B cell (primary cell): Measurements from ENCODE around the gene GRIN2D. TPM values are rescaled to one million over a fixed set of nuclear protein-coding genes. Genes with fewer than 3 reads are reported as not detected.

ENCODE experiments used
- ATAC-seq: fragments of 200-7000 bp; cut with Tn5 transposase; one replicate; pipeline ENCODE4 v1.10.0; 2021; ENCODE audit warnings: low read depth, mild to moderate bottlenecking, moderate number of reproducible peaks, moderate library complexity
- CTCF ChIA-PET: fragments of 350-600 bp; sonication (Branson Sonifier 250); formaldehyde crosslinking; loops from one replicate; lab custom pipeline; 2021; ENCODE audit warnings: antibody characterized with exemption, inconsistent platforms; lab: Charles Lee
- POLR2A ChIA-PET: fragments of 350-600 bp; sonication (Branson Sonifier 250); formaldehyde crosslinking; loops from one replicate; lab custom pipeline; 2021; ENCODE audit warnings: antibody characterized with exemption; lab: Charles Lee
- DNase-seq: peaks from one replicate; pipeline ENCODE4 v3.0.0; 2013
- H2AFZ ChIP-seq: 2 replicates; pipeline ENCODE4 v1.6.1; 2012; ENCODE audit warnings: mild to moderate bottlenecking, low read depth, low read length; ENCODE audit not compliant: insufficient read depth, poor library complexity, severe bottlenecking
- H3K27ac ChIP-seq, 2 donors: 1 replicate in 1 of 2; 2 replicates in 1 of 2; pipeline ENCODE4 v1.5.1; 2012 to 2013; ENCODE audit warnings: low read length in 2 of 2, mild to moderate bottlenecking in 2 of 2, moderate library complexity in 1 of 2
- H3K27me3 ChIP-seq, 4 experiments: fragments of 200-600 bp in 1 of 4; sonication (generic) in 1 of 4; replicated peaks in 1 of 4; 1 replicate in 2 of 4; 2 replicates in 2 of 4; pipeline versions ENCODE4 v1.6.1 to v1.7.0; 2013 to 2016; ENCODE audit warnings: low read length in 3 of 4, mild to moderate bottlenecking in 2 of 4, mixed read lengths in 1 of 4, moderate library complexity in 1 of 4; ENCODE audit not compliant: insufficient read depth in 4 of 4, control insufficient read depth in 3 of 4; ENCODE audit errors: control extremely low read depth in 1 of 4
- H3K36me3 ChIP-seq, 2 experiments: replicated peaks in 1 of 2; 1 replicate in 1 of 2; 2 replicates in 1 of 2; pipeline versions ENCODE4 v1.6.1 to v1.7.1; 2013; ENCODE audit warnings: low read length in 1 of 2; ENCODE audit not compliant: insufficient read depth in 2 of 2, control insufficient read depth in 1 of 2; ENCODE audit errors: control extremely low read depth in 1 of 2, extremely low read depth in 1 of 2
- H3K4me1 ChIP-seq, 2 donors: fragments of 200-600 bp in 1 of 2; sonication (generic) in 1 of 2; 1 replicate in 1 of 2; 2 replicates in 1 of 2; pipeline versions ENCODE4 v1.5.1 to v1.6.1; 2013 to 2017; ENCODE audit warnings: low read length in 2 of 2; ENCODE audit not compliant: control insufficient read depth in 2 of 2, insufficient read depth in 2 of 2
- H3K4me2 ChIP-seq: replicated peaks from 2 replicates; pipeline ENCODE3; 2012; ENCODE audit warnings: mild to moderate bottlenecking, low read depth, low read length; ENCODE audit not compliant: poor library complexity, severe bottlenecking
- H3K4me3 ChIP-seq, 5 experiments: fragments of 200-600 bp in 1 of 5; sonication (generic) in 1 of 5; 1 replicate in 3 of 5; 2 replicates in 2 of 5; pipeline versions ENCODE4 v1.5.1 to v1.7.0; 2011 to 2016; ENCODE audit warnings: low read length in 4 of 5, mild to moderate bottlenecking in 4 of 5, low read depth in 2 of 5, control low read depth in 1 of 5, moderate library complexity in 1 of 5; ENCODE audit not compliant: insufficient read depth in 1 of 5; ENCODE audit errors: control extremely low read depth in 1 of 5, extremely low read depth in 1 of 5
- H3K79me2 ChIP-seq: fragments of 200-600 bp; sonication (generic); one replicate; pipeline ENCODE4 v1.6.0; 2016; ENCODE audit warnings: low read length; ENCODE audit not compliant: control insufficient read depth, insufficient read depth
- H3K9ac ChIP-seq: fragments of 200-600 bp; sonication (generic); 2 replicates; pipeline ENCODE4 v1.6.1; 2017; ENCODE audit warnings: mild to moderate bottlenecking, low read length, moderate library complexity
- H3K9me3 ChIP-seq, 3 donors: one replicate each; pipeline versions ENCODE4 v1.6.1 to v1.7.1; 2013; ENCODE audit warnings: low read length in 2 of 3; ENCODE audit not compliant: control insufficient read depth in 2 of 3, insufficient read depth in 1 of 3; ENCODE audit errors: control extremely low read depth in 1 of 3
- H4K20me1 ChIP-seq: 2 replicates; pipeline ENCODE4 v1.6.0; 2012; ENCODE audit warnings: mild to moderate bottlenecking, low read length; ENCODE audit not compliant: insufficient read depth, control insufficient read depth, poor library complexity, severe bottlenecking
- H3K27ac Mint-ChIP-seq: one replicate; pipeline ENCODE4 v1.8.0; 2021; ENCODE audit warnings: mixed read lengths
- H3K27me3 Mint-ChIP-seq: one replicate; pipeline ENCODE4 v1.8.0; 2021; ENCODE audit warnings: mixed read lengths
- H3K4me1 Mint-ChIP-seq: one replicate; pipeline ENCODE4 v1.8.0; 2021; ENCODE audit warnings: mixed read lengths
- H3K4me3 Mint-ChIP-seq: one replicate; pipeline ENCODE4 v1.8.0; 2021; ENCODE audit warnings: mixed read lengths
- H3K9me3 Mint-ChIP-seq: one replicate; pipeline ENCODE4 v1.8.0; 2022; ENCODE audit warnings: mixed read lengths; ENCODE audit not compliant: insufficient read depth
- EZH2 ChIP-seq: IDR thresholded peaks from 2 replicates; pipeline ENCODE4 v1.6.1; 2012; ENCODE audit warnings: borderline replicate concordance, low read depth, mild to moderate bottlenecking, moderate library complexity, low read length; ENCODE audit not compliant: insufficient read depth, poor library complexity, severe bottlenecking
- WGBS: methylation state at CpG from one replicate; pipeline ENCODE4 v1.1.5; 2013; ENCODE audit warnings: missing lambda C conversion rate; ENCODE audit not compliant: insufficient coverage; 5-methylcytosine and 5-hydroxymethylcytosine counted together
- intact Hi-C: fragments of 100-400 bp; cut with micrococcal nuclease; formaldehyde crosslinking; loops from one replicate; pipeline ENCODE4 v1.10.0; 2022
- polyA plus RNA-seq: library from polyadenylated mRNA; depleted of rRNA; stranded (reverse); fragments of >200 nt; gene quantifications from 2 replicates; pipeline ENCODE4 v1.2.3, GENCODE V29; 2012
- total RNA-seq, 2 donors: library from RNA; stranded (reverse); fragments of 120-200 nt in 1 of 2; gene quantifications; 1 replicate in 1 of 2; 2 replicates in 1 of 2; pipeline versions ENCODE4 v1.2.3 to v1.2.4, GENCODE V29; 2013 to 2022
- TF ChIP-seq, protein P1 (sequence below): fragments of 200-600 bp; IDR thresholded peaks from one replicate; pipeline ENCODE4 v1.8.0; 2022; ENCODE audit warnings: antibody characterized with exemption, mild to moderate bottlenecking

GRIN2D gene
- total and polyA plus RNA-seq, 2 donors (not counting 1 experiment from before 2014, with no cell fraction given), result not detected

DNA sequence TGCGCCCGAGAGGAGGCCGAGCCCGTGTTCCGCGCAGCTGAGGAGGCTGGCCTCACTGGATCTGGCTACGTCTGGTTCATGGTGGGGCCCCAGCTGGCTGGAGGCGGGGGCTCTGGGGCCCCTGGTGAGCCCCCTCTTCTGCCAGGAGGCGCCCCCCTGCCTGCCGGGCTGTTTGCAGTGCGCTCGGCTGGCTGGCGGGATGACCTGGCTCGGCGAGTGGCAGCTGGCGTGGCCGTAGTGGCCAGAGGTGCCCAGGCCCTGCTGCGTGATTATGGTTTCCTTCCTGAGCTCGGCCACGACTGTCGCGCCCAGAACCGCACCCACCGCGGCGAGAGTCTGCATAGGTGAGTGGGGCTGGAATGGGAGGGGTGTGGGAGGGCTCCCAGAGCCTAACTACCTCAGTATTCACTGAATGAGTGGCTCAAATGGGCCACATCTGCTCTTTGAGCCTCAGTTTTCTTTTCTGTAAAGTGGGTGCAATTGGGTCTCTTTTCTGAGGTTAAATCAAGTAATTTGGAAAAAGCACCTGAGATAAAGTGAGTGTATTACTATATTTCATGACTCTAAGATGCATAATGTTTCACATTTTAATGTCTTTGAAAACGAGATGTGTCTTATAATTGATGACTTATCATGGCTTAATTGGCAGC is 11.7 kb downstream of the GRIN2D start:
- H3K36me3 ChIP-seq, result no peaks in the 10 kb centered on the region
- Mint-ChIP-seq H3K4me3 (no peak overlapping the region), H3K4me1 (peaks cover 7% of the 10 kb centered on the region), H3K27ac (no peak overlapping the region), H3K27me3 (peaks cover 25% of the 10 kb centered on the region), H3K9me3 (peaks cover 4% of the 10 kb centered on the region)
- ATAC-seq, result no peak
- no peak for TF ChIP-seq EZH2
- TF ChIP-seq, protein P1, sequence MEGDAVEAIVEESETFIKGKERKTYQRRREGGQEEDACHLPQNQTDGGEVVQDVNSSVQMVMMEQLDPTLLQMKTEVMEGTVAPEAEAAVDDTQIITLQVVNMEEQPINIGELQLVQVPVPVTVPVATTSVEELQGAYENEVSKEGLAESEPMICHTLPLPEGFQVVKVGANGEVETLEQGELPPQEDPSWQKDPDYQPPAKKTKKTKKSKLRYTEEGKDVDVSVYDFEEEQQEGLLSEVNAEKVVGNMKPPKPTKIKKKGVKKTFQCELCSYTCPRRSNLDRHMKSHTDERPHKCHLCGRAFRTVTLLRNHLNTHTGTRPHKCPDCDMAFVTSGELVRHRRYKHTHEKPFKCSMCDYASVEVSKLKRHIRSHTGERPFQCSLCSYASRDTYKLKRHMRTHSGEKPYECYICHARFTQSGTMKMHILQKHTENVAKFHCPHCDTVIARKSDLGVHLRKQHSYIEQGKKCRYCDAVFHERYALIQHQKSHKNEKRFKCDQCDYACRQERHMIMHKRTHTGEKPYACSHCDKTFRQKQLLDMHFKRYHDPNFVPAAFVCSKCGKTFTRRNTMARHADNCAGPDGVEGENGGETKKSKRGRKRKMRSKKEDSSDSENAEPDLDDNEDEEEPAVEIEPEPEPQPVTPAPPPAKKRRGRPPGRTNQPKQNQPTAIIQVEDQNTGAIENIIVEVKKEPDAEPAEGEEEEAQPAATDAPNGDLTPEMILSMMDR, result no peak
- 95% methylated on average over 26 of the region's 27 CpGs for WGBS
- H2AFZ ChIP-seq, result no peak overlapping the region
- CTCF ChIA-PET, result interaction anchor here (0.5 to 1.6 kb wide), 2 partner anchors 14 to 56 kb away, joined by 3 to 4 read pairs; partner anchors contain the start of gene KDELR1
- peaks cover 0 to 18% (median 5%) of the 10 kb centered on the region in 4 experiments for H3K27me3 ChIP-seq
- H3K4me3 ChIP-seq, result no peak overlapping the region
- no peak overlapping the region for H3K27ac ChIP-seq
- DNase-seq, result no peak
- peaks cover 1 to 5% (median 2%) of the 10 kb centered on the region in 3 donors for H3K9me3 ChIP-seq
- intact Hi-C loops, result no loop called here
- no peaks in the 10 kb centered on the region for H3K79me2 ChIP-seq
- peaks cover 0 to 4% of the 10 kb centered on the region in 2 donors for H3K4me1 ChIP-seq
- no peaks in the 10 kb centered on the region for H4K20me1 ChIP-seq
- no peak overlapping the region for H3K4me2 ChIP-seq
- H3K9ac ChIP-seq, result no peak overlapping the region
- POLR2A ChIA-PET, result no interaction called here

DNA sequence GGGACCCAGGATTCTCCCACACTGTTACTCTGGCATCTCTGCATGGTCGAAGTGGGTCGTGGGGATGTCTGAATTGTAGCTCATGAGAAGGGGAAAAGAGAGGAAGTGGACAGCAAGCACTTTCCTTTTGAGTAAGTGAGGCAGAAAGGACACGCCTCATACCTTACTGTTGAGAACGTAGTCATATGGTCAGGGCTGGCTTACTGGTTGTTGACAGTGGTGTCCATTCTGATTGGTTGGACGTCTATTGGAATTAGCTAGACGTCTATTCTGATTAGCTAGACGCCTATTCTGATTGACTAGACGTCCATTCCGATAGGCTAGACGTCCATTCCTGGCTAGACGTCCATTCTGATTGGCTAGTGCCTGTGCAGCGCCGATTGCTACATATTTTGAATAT is 12.4 kb downstream of the GRIN2D start:
- no peak overlapping the region for H3K27ac ChIP-seq
- H3K4me1 ChIP-seq, result peaks cover 0 to 4% of the 10 kb centered on the region in 2 donors
- ChIA-PET CTCF (interaction anchor here (1.6 kb wide), 1 partner anchor 15 kb away, joined by 4 read pairs; the partner anchor contains the start of gene KDELR1), POLR2A (no interaction called here)
- peaks cover 4% of the 10 kb centered on the region for H3K9me3 Mint-ChIP-seq
- peaks cover 4% of the 10 kb centered on the region for H3K4me1 Mint-ChIP-seq
- no peak overlapping the region for H3K4me3 Mint-ChIP-seq
- H2AFZ ChIP-seq, result no peak overlapping the region
- no peak overlapping the region for H3K4me2 ChIP-seq
- no peaks in the 10 kb centered on the region for H3K79me2 ChIP-seq
- DNase-seq, result no peak
- H3K27me3 Mint-ChIP-seq, result peaks cover 30% of the 10 kb centered on the region
- H3K27ac Mint-ChIP-seq, result no peak overlapping the region
- no peak for TF ChIP-seq EZH2
- TF ChIP-seq, protein P1, result no peak
- H3K9me3 ChIP-seq, result peaks cover 1 to 4% (median 2%) of the 10 kb centered on the region in 3 donors
- intact Hi-C loops, result no loop called here
- no peak overlapping the region for H3K4me3 ChIP-seq
- no peaks in the 10 kb centered on the region for H4K20me1 ChIP-seq
- peaks cover 0 to 18% (median 5%) of the 10 kb centered on the region in 4 experiments for H3K27me3 ChIP-seq
- ATAC-seq, result no peak
- 77% methylated on average over 10 of the region's 13 CpGs for WGBS
- H3K9ac ChIP-seq, result no peak overlapping the region
- H3K36me3 ChIP-seq, result no peaks in the 10 kb centered on the region
